Subcutaneous abdominal adipose tissue (tissue), 5 donors: ENCODE results near the gene TTLL8.

ENCODE experiments used
- H3K27ac ChIP-seq: one replicate; pipeline ENCODE4 v1.7.0; 2013; ENCODE audit warnings: low read depth, mild to moderate bottlenecking, inconsistent platforms, low read length, moderate library complexity
- H3K27me3 ChIP-seq, 5 donors: one replicate each; pipeline ENCODE4 v1.7.0; 2013; ENCODE audit warnings: low read length in 5 of 5, inconsistent platforms in 1 of 5; ENCODE audit not compliant: control insufficient read depth in 5 of 5, insufficient read depth in 4 of 5
- H3K36me3 ChIP-seq, 5 donors: one replicate each; pipeline ENCODE4 v1.7.0; 2013; ENCODE audit warnings: low read length in 5 of 5; ENCODE audit not compliant: control insufficient read depth in 5 of 5, insufficient read depth in 5 of 5
- H3K4me1 ChIP-seq, 5 donors: one replicate each; pipeline ENCODE4 v1.7.0; 2013; ENCODE audit warnings: low read length in 5 of 5, mild to moderate bottlenecking in 3 of 5, moderate library complexity in 1 of 5; ENCODE audit not compliant: control insufficient read depth in 5 of 5, insufficient read depth in 5 of 5
- H3K4me3 ChIP-seq, 5 donors: one replicate each; pipeline ENCODE4 v1.7.0; 2013; ENCODE audit warnings: low read length in 5 of 5, low read depth in 1 of 5
- H3K9ac ChIP-seq, 5 donors: one replicate each; pipeline ENCODE4 v1.7.0; 2013; ENCODE audit warnings: low read length in 5 of 5, mild to moderate bottlenecking in 4 of 5, moderate library complexity in 3 of 5
- H3K9me3 ChIP-seq, 5 donors: one replicate each; pipeline ENCODE4 v1.7.0; 2013; ENCODE audit warnings: low read length in 5 of 5; ENCODE audit not compliant: control insufficient read depth in 5 of 5
- donor health status: healthy.
- donor health status: healthy.
- donor health status: healthy.
- donor health status: healthy.
- donor health status: healthy.

The TTLL8 gene

GRCh38 chr22:50084080-50084477 lies 26.0 kb upstream of the TTLL8 start:
- peaks cover 0 to 2% (median 0%) of the 10 kb centered on the region in 5 donors for H3K9me3 ChIP-seq
- H3K27ac ChIP-seq: no peak overlapping the region
- H3K4me1 ChIP-seq: peaks cover 2 to 29% (median 7%) of the 10 kb centered on the region in 5 donors
- H3K36me3 ChIP-seq: no peaks in the 10 kb centered on the region
- H3K9ac ChIP-seq: no peak overlapping the region
- H3K27me3 ChIP-seq: peaks cover 9 to 17% (median 13%) of the 10 kb centered on the region in 5 donors
- no peak overlapping the region for H3K4me3 ChIP-seq

- Histone ChIP-seq H3K27ac (no peak overlapping the region), H3K9ac (no peak overlapping the region), H3K4me3 (no peak overlapping the region), H3K9me3 (peaks cover 0 to 2% (median 0%) of the 10 kb centered on the region in 5 donors), H3K36me3 (no peaks in the 10 kb centered on the region), H3K27me3 (peaks cover 8 to 17% (median 12%) of the 10 kb centered on the region in 5 donors), H3K4me1 (peaks cover 2 to 29% (median 7%) of the 10 kb centered on the region in 5 donors)
Measured at GRCh38 chr22:50083462-50084079, 25.5 kb upstream of the TTLL8 start.

DNA sequence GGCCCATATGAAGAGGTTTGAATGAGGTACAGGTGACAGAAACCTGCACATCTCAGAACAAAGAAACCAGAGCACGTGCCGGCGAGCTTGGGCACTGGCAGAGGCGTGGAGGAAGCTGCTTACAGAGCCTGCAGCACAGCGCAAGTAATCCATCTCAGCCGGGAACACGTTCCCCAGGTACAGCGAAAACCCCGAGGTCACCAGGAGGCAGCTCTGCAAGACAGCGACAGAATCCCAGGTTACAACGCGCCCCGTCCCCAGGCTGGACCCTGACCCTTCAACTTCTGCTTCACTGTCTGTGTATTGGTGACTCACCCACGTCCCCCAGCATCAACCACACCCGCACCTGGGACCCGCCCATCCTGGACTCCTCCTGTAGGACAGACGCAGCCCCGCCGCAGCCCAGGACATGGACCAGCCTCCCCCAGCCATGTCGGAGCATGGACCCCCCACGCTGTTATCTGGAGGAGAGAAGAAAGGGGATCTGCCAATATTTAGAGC lies 24.9 kb upstream of the TTLL8 start:
- Histone ChIP-seq H3K36me3 (no peaks in the 10 kb centered on the region), H3K9me3 (peaks cover 0 to 2% (median 0%) of the 10 kb centered on the region in 5 donors), H3K27ac (no peak overlapping the region), H3K27me3 (peaks cover 7 to 17% (median 12%) of the 10 kb centered on the region in 5 donors), H3K9ac (no peak overlapping the region), H3K4me3 (no peak overlapping the region), H3K4me1 (peaks cover 2 to 29% (median 7%) of the 10 kb centered on the region in 5 donors)

DNA sequence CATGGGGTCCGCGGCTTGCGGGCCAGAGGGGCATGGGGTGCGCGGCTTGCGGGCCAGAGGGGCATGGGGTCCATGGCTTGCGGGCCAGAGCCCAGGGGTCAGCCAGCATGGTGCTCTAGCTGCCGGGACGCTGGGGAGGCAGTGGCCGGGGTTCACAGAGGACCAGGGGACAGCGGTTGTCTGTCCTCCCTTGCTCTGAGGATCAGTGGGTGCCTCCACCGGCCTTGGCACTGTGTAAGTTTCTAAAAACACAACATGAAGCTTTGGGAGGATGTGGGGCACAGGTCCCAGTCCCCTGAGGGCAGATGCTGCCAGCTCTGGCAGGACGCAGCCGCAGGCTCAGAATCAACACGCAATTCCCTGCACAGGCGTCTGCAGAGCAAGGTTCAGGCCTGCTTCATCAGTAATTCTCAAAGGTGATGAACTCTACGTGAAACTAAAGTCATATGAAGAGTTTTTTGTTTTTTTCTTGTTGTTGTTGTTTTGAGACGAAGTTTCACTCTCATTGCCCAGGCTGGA lies 24.2 kb upstream of the TTLL8 start:
- H3K9ac ChIP-seq: no peak overlapping the region
- H3K27ac ChIP-seq: no peak overlapping the region
- H3K9me3 ChIP-seq: peaks cover 0 to 2% (median 0%) of the 10 kb centered on the region in 5 donors
- H3K27me3 ChIP-seq: peaks cover 2 to 13% (median 11%) of the 10 kb centered on the region in 5 donors
- H3K36me3 ChIP-seq: no peaks in the 10 kb centered on the region
- no peak overlapping the region for H3K4me3 ChIP-seq
- peaks cover 2 to 29% (median 7%) of the 10 kb centered on the region in 5 donors for H3K4me1 ChIP-seq

DNA sequence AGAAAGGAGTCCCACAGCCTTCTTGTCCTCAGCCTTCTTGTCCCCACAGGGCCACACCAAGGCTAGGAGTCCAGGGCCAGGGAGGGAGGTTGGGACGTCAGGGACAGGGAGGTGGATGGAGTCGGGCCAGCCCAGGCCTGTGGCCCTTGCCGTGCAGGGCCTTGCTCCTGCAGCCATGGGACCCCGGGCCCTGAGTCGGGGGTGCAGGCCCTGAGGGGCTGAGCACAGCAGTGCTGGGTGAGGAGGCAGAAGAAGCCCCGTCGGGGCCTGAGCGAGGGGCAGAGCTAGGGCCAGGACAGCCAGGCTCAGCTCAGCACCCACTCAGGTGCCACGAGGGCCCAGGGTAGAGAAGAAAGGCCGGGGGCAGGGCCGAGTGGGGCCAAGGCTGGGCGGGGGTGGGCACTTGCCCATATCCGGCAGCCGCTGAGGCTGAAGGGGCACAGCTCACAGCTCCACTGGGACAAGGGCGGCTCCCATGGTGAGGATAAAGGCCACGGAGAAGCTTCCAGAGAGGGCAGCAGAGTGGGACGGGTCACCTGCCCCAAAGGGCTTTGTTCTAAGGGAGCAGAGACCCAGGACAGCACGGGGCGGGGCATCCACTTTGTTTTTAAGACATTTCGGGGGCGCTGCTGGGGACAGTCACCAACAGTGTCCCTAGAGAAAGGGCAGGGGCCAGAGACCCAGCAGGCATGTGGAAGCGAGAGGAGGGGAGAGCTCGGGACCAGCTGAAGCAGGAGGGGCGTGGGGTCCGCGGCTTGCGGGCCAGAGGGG lies 23.5 kb upstream of the TTLL8 start:
- Histone ChIP-seq H3K4me1 (peaks cover 2 to 29% (median 7%) of the 10 kb centered on the region in 5 donors), H3K4me3 (no peak overlapping the region), H3K36me3 (no peaks in the 10 kb centered on the region), H3K27ac (no peak overlapping the region), H3K27me3 (peaks cover 2 to 13% (median 11%) of the 10 kb centered on the region in 5 donors), H3K9ac (no peak overlapping the region), H3K9me3 (peaks cover 0 to under 1% (median 0%) of the 10 kb centered on the region in 5 donors)

GRCh38 chr22:50080077-50080465 lies 22.0 kb upstream of the TTLL8 start:
- Histone ChIP-seq H3K36me3 (no peaks in the 10 kb centered on the region), H3K27me3 (peaks cover 2 to 13% (median 9%) of the 10 kb centered on the region in 5 donors), H3K4me1 (peaks cover 2 to 29% (median 7%) of the 10 kb centered on the region in 5 donors), H3K4me3 (no peak overlapping the region), H3K9me3 (no peaks in the 10 kb centered on the region), H3K27ac (no peak overlapping the region), H3K9ac (no peak overlapping the region)

DNA sequence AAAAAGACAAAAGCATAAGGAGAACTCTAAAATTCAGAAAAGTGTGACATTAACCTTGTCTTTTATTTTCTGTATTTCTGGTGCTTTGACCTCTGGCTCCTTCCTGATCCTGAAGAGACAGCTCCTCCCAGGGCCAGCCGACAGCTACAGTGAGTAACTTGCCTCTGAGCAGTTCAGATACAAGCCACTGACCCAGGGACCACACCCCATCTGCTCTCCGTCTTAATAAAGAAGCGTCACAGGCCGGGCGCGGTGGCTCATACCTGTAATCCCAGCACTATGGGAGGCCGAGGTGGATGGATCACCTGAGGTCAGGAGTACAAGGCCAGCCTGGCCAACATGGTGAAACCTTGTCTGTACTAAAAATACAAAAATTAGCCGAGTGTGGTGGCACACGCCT lies 20.7 kb upstream of the TTLL8 start:
- Histone ChIP-seq H3K4me1 (peaks cover 2 to 26% (median 7%) of the 10 kb centered on the region in 5 donors), H3K9me3 (no peaks in the 10 kb centered on the region), H3K36me3 (no peaks in the 10 kb centered on the region), H3K27ac (no peak overlapping the region), H3K9ac (no peak overlapping the region), H3K4me3 (no peak overlapping the region), H3K27me3 (peaks cover 2 to 10% (median 5%) of the 10 kb centered on the region in 5 donors)

GRCh38 chr22:50078246-50078645 lies 20.1 kb upstream of the TTLL8 start:
- Histone ChIP-seq H3K9ac (no peak overlapping the region), H3K36me3 (no peaks in the 10 kb centered on the region), H3K27me3 (peaks cover 0 to 9% (median 3%) of the 10 kb centered on the region in 5 donors), H3K4me3 (no peak overlapping the region), H3K27ac (no peak overlapping the region), H3K4me1 (peaks cover 2 to 21% (median 6%) of the 10 kb centered on the region in 5 donors), H3K9me3 (no peaks in the 10 kb centered on the region)

DNA sequence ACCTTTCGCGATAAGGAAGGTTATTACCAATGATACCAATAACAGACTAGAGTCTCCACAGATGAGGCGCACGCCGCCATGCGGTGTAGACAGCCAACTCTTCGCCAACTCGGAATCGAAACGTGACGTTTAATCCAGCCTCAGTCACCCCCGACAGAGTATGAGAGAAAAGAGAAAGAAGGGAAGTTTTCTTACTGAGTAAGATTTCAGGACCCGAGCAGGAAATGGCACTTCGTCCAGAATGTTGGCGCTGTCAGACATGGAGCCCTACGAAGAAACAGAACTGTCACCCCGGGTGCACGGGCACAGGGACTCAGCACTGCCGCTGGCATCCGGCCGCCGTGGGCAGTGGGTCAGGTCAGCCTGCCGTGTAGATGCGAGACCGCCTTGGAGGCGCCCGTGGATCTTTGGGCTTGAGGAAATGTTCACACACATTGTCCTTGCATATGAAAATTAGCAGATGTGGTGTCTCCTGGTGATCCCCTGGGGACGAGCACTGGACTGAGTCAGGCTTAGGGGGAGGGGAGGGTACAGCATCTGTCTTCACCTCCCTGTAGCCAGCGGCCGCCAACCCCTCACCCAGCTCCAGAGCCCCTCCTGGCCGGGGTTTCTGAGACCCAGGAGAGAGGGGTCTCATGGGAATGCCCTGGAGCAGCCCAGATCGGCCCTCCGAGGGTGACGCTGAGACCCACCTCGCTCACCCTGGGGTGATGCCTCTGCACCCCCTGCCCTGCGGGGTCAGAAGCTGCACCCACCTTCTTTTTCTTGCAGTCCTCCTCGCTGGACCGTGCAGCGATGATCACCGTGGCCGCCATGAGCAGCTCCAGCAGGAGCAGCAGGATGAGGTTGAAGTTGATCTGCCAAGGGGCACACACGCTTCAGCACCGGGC lies 18.8 kb upstream of the TTLL8 start:
- no peaks in the 10 kb centered on the region for H3K9me3 ChIP-seq
- no peak overlapping the region for H3K9ac ChIP-seq
- peaks cover 0 to 11% (median 3%) of the 10 kb centered on the region in 5 donors for H3K27me3 ChIP-seq
- H3K4me3 ChIP-seq: no peak overlapping the region
- H3K27ac ChIP-seq: no peak overlapping the region
- H3K36me3 ChIP-seq: no peaks in the 10 kb centered on the region
- H3K4me1 ChIP-seq: peaks cover 0 to 7% (median 3%) of the 10 kb centered on the region in 5 donors
